Activated CD4-positive, CD25-positive, alpha-beta regulatory T cell treated with anti-CD3 and anti-CD28 coated beads, Interleukin-2, amount 50 U/mL, for 24 hours (primary cell): Measurements from ENCODE around the gene CCDC18.

Experiments
- ATAC-seq, 2 donors: fragments of 150-1000 bp; cut with Tn5 transposase; one replicate each; pipeline ENCODE4 v1.10.0; 2021; ENCODE audit warnings: mild to moderate bottlenecking in 1 of 2, moderate library complexity in 1 of 2

Gene CCDC18

GRCh38 chr1:93321720-93322119 lies 141.2 kb downstream of the CCDC18 start:
- no peak for ATAC-seq

- ATAC-seq: no peak
These were observed 141.8 kb downstream of the CCDC18 start for GRCh38 chr1:93322349-93322748.

GRCh38 chr1:93323185-93323820 lies 142.8 kb downstream of the CCDC18 start:
- no peak for ATAC-seq

DNA sequence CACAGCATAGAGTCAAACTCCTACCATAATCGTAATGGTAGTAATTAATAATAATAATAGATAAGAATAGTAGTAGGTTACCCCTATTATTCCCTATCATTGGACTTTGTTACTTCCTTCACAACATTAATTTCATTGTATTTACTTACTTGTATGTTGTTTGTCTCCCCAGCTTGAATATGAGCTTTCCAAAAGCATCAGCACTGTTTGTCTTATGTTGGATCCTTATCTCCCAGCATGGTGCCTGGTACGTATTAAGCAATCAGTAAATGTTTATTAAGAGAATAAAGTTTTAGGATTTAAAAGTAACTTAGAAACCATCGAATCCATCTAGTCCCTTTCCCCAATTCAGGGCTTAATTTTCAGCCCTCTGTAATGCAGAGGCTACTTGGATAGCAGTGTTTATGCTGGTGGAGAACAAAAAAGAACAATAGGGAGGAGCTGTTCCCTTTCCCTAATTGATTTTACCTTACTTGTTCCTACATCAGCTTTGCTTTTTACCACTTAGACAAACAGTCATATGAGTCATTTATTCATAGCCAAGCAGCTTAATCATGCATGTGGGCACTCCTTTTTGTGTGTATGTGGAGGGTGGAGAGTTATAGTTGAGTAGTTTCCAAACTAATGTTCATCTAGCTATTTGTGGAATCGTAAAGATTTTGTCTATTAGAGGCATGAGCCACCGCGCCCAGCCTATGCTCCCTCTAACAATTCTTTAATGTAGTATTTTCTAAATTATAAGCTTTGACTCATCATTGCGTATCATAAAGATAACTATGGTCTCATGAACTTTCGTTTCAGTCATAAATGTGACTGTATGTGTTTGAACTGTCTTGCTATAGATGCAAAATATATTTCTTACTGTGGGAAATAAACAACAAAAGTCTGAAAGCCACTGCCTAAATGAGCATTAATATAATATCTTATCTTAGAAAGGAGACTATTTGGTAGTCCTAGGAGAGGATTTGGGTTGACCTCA lies 144.3 kb downstream of the CCDC18 start:
- ATAC-seq: peak in 1 of 2 donors; percentile 17
